GM12878 (cell line): ENCODE measurements around the gene OR6N1. TPM values are rescaled to one million over a fixed set of nuclear protein-coding genes. Genes with fewer than 3 reads are reported as not detected.

Source experiments
- BRCA1 ChIP-seq: IDR thresholded peaks from 2 replicates; pipeline ENCODE4 v1.6.1; 2011; ENCODE audit warnings: low read depth, low read length, improper control_type of control experiment
- DPF2 ChIP-seq: fragments of 450-650 bp; IDR thresholded peaks from 2 replicates; pipeline ENCODE4 v1.6.1; 2017; ENCODE audit warnings: mild to moderate bottlenecking
- FOXM1 ChIP-seq: IDR thresholded peaks from 2 replicates; pipeline ENCODE4 v1.6.1; 2012; ENCODE audit warnings: low read depth, mild to moderate bottlenecking, inconsistent platforms, low read length, moderate library complexity
- RAD51 ChIP-seq: fragments of 450-650 bp; IDR thresholded peaks from 2 replicates; pipeline ENCODE4 v1.6.1; 2016; ENCODE audit warnings: moderate library complexity, mild to moderate bottlenecking, inconsistent platforms
- YY1 ChIP-seq: IDR thresholded peaks from 2 replicates; pipeline ENCODE4 v1.6.1; 2011; ENCODE audit warnings: low read depth, mild to moderate bottlenecking, low read length
- polyA plus RNA-seq, 11 experiments: library from polyadenylated mRNA; depleted of rRNA in 4 of 11; unstranded in 6 of 11; stranded (reverse) in 5 of 11; fragments of >200 nt; fragmentation: Nextera tagmentation in 4 of 11; fragmentation: Illumina TruSeq in 1 of 11; extraction: Ambion mirVana in 4 of 11; extraction: Trizol in 1 of 11; gene quantifications; 1 replicate in 1 of 11; 2 replicates in 10 of 11; pipeline versions ENCODE4 v1.2.1 to v1.2.3, GENCODE V29; 2011 to 2016; ENCODE audit warnings: inconsistent platforms in 2 of 11, missing spikeins in 2 of 11, low read depth in 1 of 11
- total RNA-seq, 4 experiments: library from RNA; depleted of rRNA in 3 of 4; stranded (reverse); fragments of >200 nt in 3 of 4; fragmentation: Illumina TruSeq in 1 of 4; extraction: Trizol in 1 of 4; gene quantifications; 2 replicates each; pipeline versions ENCODE4 v1.2.1 to v1.2.3, GENCODE V29; 2013 to 2021
- TF ChIP-seq, protein P1 (sequence below): fragments of 450-650 bp; IDR thresholded peaks from 2 replicates; pipeline ENCODE4 v1.6.1; 2017; ENCODE audit warnings: mild to moderate bottlenecking, moderate library complexity
- TF ChIP-seq, protein P2 (sequence below): fragments of 450-650 bp; IDR thresholded peaks from 2 replicates; pipeline ENCODE4 v1.6.1; 2017; ENCODE audit warnings: mild to moderate bottlenecking
- TF ChIP-seq, protein P3 (sequence below): IDR thresholded peaks from 2 replicates; pipeline ENCODE4 v1.6.1; 2012; ENCODE audit warnings: low read depth, low read length, improper control_type of control experiment
- TF ChIP-seq, protein P4 (sequence below): fragments of 450-650 bp; IDR thresholded peaks from 2 replicates; pipeline ENCODE4 v1.6.1; 2018; ENCODE audit warnings: mild to moderate bottlenecking, low read depth, moderate library complexity; ENCODE audit not compliant: partially characterized antibody

The OR6N1 gene
- total and polyA plus RNA-seq, 10 of the 15 experiments (the other 5 are each of a cell fraction or from before 2014, with no cell fraction given) = not detected

DNA sequence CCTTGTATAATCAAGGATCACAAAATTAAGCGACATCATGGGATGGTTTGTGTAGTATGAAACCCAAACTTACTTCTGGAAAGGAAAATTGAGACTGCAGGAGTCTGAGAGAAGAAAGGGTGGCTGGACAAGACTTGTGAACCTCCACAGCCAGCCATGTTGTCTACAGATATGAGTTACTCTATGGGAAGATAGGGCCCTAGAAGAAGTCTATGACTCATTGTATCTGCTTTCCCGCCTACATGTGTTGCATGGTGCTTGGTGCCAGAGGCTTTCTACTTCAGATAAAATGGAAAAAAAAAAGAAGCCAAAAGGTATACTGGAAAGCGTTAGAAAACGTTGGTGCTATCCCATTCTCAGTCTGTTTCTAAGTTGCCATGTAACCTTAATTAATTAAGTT lies 27.7 kb upstream of the OR6N1 start (continued):
- TF ChIP-seq, protein P1, sequence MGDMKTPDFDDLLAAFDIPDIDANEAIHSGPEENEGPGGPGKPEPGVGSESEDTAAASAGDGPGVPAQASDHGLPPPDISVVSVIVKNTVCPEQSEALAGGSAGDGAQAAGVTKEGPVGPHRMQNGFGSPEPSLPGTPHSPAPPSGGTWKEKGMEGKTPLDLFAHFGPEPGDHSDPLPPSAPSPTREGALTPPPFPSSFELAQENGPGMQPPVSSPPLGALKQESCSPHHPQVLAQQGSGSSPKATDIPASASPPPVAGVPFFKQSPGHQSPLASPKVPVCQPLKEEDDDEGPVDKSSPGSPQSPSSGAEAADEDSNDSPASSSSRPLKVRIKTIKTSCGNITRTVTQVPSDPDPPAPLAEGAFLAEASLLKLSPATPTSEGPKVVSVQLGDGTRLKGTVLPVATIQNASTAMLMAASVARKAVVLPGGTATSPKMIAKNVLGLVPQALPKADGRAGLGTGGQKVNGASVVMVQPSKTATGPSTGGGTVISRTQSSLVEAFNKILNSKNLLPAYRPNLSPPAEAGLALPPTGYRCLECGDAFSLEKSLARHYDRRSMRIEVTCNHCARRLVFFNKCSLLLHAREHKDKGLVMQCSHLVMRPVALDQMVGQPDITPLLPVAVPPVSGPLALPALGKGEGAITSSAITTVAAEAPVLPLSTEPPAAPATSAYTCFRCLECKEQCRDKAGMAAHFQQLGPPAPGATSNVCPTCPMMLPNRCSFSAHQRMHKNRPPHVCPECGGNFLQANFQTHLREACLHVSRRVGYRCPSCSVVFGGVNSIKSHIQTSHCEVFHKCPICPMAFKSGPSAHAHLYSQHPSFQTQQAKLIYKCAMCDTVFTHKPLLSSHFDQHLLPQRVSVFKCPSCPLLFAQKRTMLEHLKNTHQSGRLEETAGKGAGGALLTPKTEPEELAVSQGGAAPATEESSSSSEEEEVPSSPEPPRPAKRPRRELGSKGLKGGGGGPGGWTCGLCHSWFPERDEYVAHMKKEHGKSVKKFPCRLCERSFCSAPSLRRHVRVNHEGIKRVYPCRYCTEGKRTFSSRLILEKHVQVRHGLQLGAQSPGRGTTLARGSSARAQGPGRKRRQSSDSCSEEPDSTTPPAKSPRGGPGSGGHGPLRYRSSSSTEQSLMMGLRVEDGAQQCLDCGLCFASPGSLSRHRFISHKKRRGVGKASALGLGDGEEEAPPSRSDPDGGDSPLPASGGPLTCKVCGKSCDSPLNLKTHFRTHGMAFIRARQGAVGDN = no peak
- no peak for TF ChIP-seq BRCA1
- no peak for TF ChIP-seq RAD51
- no peak for TF ChIP-seq FOXM1
- TF ChIP-seq, protein P2, sequence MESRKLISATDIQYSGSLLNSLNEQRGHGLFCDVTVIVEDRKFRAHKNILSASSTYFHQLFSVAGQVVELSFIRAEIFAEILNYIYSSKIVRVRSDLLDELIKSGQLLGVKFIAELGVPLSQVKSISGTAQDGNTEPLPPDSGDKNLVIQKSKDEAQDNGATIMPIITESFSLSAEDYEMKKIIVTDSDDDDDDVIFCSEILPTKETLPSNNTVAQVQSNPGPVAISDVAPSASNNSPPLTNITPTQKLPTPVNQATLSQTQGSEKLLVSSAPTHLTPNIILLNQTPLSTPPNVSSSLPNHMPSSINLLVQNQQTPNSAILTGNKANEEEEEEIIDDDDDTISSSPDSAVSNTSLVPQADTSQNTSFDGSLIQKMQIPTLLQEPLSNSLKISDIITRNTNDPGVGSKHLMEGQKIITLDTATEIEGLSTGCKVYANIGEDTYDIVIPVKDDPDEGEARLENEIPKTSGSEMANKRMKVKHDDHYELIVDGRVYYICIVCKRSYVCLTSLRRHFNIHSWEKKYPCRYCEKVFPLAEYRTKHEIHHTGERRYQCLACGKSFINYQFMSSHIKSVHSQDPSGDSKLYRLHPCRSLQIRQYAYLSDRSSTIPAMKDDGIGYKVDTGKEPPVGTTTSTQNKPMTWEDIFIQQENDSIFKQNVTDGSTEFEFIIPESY = no peak
- no peak for TF ChIP-seq YY1
- TF ChIP-seq, protein P3, sequence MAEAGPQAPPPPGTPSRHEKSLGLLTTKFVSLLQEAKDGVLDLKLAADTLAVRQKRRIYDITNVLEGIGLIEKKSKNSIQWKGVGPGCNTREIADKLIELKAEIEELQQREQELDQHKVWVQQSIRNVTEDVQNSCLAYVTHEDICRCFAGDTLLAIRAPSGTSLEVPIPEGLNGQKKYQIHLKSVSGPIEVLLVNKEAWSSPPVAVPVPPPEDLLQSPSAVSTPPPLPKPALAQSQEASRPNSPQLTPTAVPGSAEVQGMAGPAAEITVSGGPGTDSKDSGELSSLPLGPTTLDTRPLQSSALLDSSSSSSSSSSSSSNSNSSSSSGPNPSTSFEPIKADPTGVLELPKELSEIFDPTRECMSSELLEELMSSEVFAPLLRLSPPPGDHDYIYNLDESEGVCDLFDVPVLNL = no peak
- TF ChIP-seq, protein P4, sequence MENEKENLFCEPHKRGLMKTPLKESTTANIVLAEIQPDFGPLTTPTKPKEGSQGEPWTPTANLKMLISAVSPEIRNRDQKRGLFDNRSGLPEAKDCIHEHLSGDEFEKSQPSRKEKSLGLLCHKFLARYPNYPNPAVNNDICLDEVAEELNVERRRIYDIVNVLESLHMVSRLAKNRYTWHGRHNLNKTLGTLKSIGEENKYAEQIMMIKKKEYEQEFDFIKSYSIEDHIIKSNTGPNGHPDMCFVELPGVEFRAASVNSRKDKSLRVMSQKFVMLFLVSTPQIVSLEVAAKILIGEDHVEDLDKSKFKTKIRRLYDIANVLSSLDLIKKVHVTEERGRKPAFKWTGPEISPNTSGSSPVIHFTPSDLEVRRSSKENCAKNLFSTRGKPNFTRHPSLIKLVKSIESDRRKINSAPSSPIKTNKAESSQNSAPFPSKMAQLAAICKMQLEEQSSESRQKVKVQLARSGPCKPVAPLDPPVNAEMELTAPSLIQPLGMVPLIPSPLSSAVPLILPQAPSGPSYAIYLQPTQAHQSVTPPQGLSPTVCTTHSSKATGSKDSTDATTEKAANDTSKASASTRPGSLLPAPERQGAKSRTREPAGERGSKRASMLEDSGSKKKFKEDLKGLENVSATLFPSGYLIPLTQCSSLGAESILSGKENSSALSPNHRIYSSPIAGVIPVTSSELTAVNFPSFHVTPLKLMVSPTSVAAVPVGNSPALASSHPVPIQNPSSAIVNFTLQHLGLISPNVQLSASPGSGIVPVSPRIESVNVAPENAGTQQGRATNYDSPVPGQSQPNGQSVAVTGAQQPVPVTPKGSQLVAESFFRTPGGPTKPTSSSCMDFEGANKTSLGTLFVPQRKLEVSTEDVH = no peak
- TF ChIP-seq DPF2 = no peak
